ENCODE measurements around the gene SPATA1. TPM values are rescaled to one million over a fixed set of nuclear protein-coding genes. Genes with fewer than 3 reads are reported as not detected.

Gene SPATA1
- total RNA-seq, 4 donors from 2014 or later, result 0.18 to 1.9 (median 1.1) TPM; not detected in 1

- peaks cover 0 to 7% (median 2%) of the 10 kb centered on the region in 4 donors for H3K9me3 ChIP-seq
- no peak overlapping the region for H3K4me3 ChIP-seq
- no peak for DNase-seq
- H3K4me1 ChIP-seq, result no peaks in the 10 kb centered on the region
- peak overlapping the region in 1 of 4 donors; percentile 19 for H3K27ac ChIP-seq
- TF ChIP-seq POLR2A (IDR thresholded peaks at IDR 0.05) (no peak), CTCF (IDR thresholded peaks at IDR 0.05) (peak in 2 of 6 experiments; percentile 15 to 22)
- no peaks in the 10 kb centered on the region for H3K36me3 ChIP-seq
- H3K27me3 ChIP-seq, result no peaks in the 10 kb centered on the region
Measured at GRCh38 chr1:84603941-84604830, 98.0 kb downstream of the SPATA1 start.

DNA sequence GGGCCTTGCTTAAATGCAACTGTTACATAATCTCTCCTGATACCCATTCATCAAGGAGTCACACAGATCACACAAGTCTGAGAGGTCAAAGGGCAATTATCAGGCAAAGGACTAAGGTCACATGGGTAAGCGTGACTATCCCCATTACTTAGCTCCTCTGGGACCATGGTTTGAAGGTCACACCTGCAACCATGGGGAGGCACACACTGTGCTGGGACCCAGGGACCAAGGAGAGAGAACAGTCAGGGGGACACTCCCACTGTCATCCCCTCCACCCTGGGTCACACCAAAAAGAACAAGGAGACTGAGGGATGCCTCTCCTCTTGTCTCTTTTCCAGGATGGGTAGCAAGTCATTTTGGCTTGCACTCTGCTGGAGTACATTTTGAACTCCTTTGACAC lies 99.0 kb downstream of the SPATA1 start:
- no peak for DNase-seq
- H3K27ac ChIP-seq, result no peak overlapping the region
- TF ChIP-seq CTCF (IDR thresholded peaks at IDR 0.05), result no peak
- no peaks in the 10 kb centered on the region for H3K4me1 ChIP-seq
- H3K9me3 ChIP-seq, result peaks cover 0 to 7% (median 2%) of the 10 kb centered on the region in 4 donors
- H3K4me3 ChIP-seq, result no peak overlapping the region
- H3K36me3 ChIP-seq, result no peaks in the 10 kb centered on the region
- H3K27me3 ChIP-seq, result no peaks in the 10 kb centered on the region

GRCh38 chr1:84606977-84607376 lies 100.8 kb downstream of the SPATA1 start:
- no peaks in the 10 kb centered on the region for H3K36me3 ChIP-seq
- TF ChIP-seq POLR2A (IDR thresholded peaks at IDR 0.05) (no peak), CTCF (IDR thresholded peaks at IDR 0.05) (no peak)
- H3K27ac ChIP-seq, result no peak overlapping the region
- no peak for DNase-seq
- peaks cover 0 to 7% (median 2%) of the 10 kb centered on the region in 4 donors for H3K9me3 ChIP-seq
- no peak overlapping the region for H3K4me3 ChIP-seq
- no peaks in the 10 kb centered on the region for H3K4me1 ChIP-seq
- no peaks in the 10 kb centered on the region for H3K27me3 ChIP-seq

DNA sequence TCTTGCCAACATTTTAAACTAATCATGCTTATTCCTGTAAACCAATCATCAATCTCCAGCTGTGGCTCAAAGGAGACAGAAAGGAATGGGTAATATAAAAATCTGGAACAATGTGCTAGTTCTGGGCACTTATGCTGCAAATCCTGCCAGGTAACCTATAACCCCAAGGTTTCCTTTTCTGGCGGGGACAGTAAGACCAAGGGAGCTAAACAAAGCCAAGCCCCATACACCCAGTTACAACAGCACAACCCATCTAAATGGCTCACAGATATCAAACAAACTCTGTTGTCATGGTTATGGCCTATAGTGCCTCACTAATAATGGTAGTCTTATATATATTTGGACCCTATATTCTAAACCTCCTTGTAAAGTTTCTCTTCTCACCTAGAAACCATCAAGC lies 104.9 kb downstream of the SPATA1 start:
- Histone ChIP-seq H3K27me3 (no peaks in the 10 kb centered on the region), H3K4me3 (no peak overlapping the region), H3K36me3 (no peaks in the 10 kb centered on the region), H3K27ac (no peak overlapping the region), H3K9me3 (peaks cover 0 to 6% (median 0%) of the 10 kb centered on the region in 4 donors), H3K4me1 (no peaks in the 10 kb centered on the region)
- TF ChIP-seq CTCF (IDR thresholded peaks at IDR 0.05) (no peak), POLR2A (IDR thresholded peaks at IDR 0.05) (no peak)
- no peak for DNase-seq

- Histone ChIP-seq H3K27me3 (no peaks in the 10 kb centered on the region), H3K4me1 (no peaks in the 10 kb centered on the region), H3K36me3 (no peaks in the 10 kb centered on the region), H3K9me3 (peaks cover 0 to 6% (median 0%) of the 10 kb centered on the region in 4 donors), H3K4me3 (no peak overlapping the region), H3K27ac (no peak overlapping the region)
- TF ChIP-seq POLR2A (IDR thresholded peaks at IDR 0.05) (no peak), CTCF (IDR thresholded peaks at IDR 0.05) (no peak)
- no peak for DNase-seq
Measured at GRCh38 chr1:84611796-84612195, 105.6 kb downstream of the SPATA1 start.

Measured in Peyer's patch (tissue), 4 donors.